SK-N-SH (cell line): ENCODE results near the gene CREB5. TPM values are rescaled to one million over a fixed set of nuclear protein-coding genes. Genes with fewer than 3 reads are reported as not detected.

Source experiments
- CTCF ChIA-PET: fragments of 300-600, 350-600 bp; formaldehyde crosslinking; extraction: SDS; loops from one replicate; lab custom pipeline; 2021; lab: Yijun Ruan, JAX
- POLR2A ChIA-PET: fragments of 350-600 bp; sonication (Branson Sonifier 250); formaldehyde crosslinking; extraction: SDS; loops from one replicate; lab custom pipeline; 2020; ENCODE audit warnings: antibody characterized with exemption, inconsistent platforms; lab: Yijun Ruan, JAX
- DNase-seq: peaks from one replicate; pipeline ENCODE4 v3.0.0; 2012
- H2AFZ ChIP-seq: fragments of 200-600 bp; sonication (generic); 2 replicates; pipeline ENCODE4 v1.8.1; 2016; ENCODE audit warnings: antibody characterized with exemption, mild to moderate bottlenecking, low read depth
- H3F3A ChIP-seq: fragments of 200-600 bp; sonication (generic); replicated peaks from 2 replicates; pipeline ENCODE3; 2016; ENCODE audit warnings: antibody characterized with exemption, mild to moderate bottlenecking; ENCODE audit not compliant: insufficient read depth
- H3K27ac ChIP-seq, 2 experiments: fragments of 200-500 bp in 1 of 2; fragments of 200-600 bp in 1 of 2; sonication (Bioruptor generic) in 1 of 2; sonication (generic), shearing (Covaris generic) in 1 of 2; 2 replicates each; pipeline versions ENCODE4 v1.5.1 to v1.6.1; 2014 to 2016; ENCODE audit warnings: low read depth in 2 of 2, inconsistent platforms in 1 of 2, low read length in 1 of 2, mild to moderate bottlenecking in 1 of 2, mixed read lengths in 1 of 2
- H3K27me3 ChIP-seq: fragments of 200-600 bp; sonication (generic), shearing (Covaris generic); 2 replicates; pipeline ENCODE4 v1.6.1; 2016; ENCODE audit warnings: mixed run types; ENCODE audit not compliant: insufficient read depth
- H3K36me3 ChIP-seq, 2 experiments: fragments of 200-500 bp in 1 of 2; fragments of 200-600 bp in 1 of 2; sonication (Bioruptor generic) in 1 of 2; sonication (generic) in 1 of 2; replicated peaks in 1 of 2; 2 replicates each; pipeline versions ENCODE3 to v1.5.1; 2014 to 2016; ENCODE audit warnings: low read length in 1 of 2, mild to moderate bottlenecking in 1 of 2; ENCODE audit not compliant: insufficient read depth in 2 of 2, control insufficient read depth in 1 of 2
- H3K4me1 ChIP-seq, 2 experiments: fragments of 200-500 bp in 1 of 2; fragments of 200-600 bp in 1 of 2; sonication (Bioruptor generic) in 1 of 2; sonication (generic), shearing (Covaris generic) in 1 of 2; 2 replicates each; pipeline versions ENCODE4 v1.5.1 to v1.6.1; 2014 to 2016; ENCODE audit warnings: low read depth in 1 of 2, low read length in 1 of 2, mixed run types in 1 of 2; ENCODE audit not compliant: insufficient read depth in 2 of 2, control insufficient read depth in 1 of 2
- H3K4me2 ChIP-seq: fragments of 200-600 bp; sonication (generic), shearing (Covaris generic); 2 replicates; pipeline ENCODE4 v1.6.1; 2017; ENCODE audit warnings: mixed run types
- H3K4me3 ChIP-seq, 2 experiments: fragments of 200-500 bp in 1 of 2; fragments of 200-600 bp in 1 of 2; sonication (Bioruptor generic) in 1 of 2; sonication (generic), shearing (Covaris generic) in 1 of 2; 2 replicates each; pipeline versions ENCODE4 v1.5.1 to v1.8.1; 2014 to 2016; ENCODE audit warnings: low read depth in 2 of 2, inconsistent platforms in 1 of 2, low read length in 1 of 2, mild to moderate bottlenecking in 1 of 2, mixed read lengths in 1 of 2, moderate library complexity in 1 of 2
- H3K79me2 ChIP-seq: fragments of 200-600 bp; sonication (generic); 2 replicates; pipeline ENCODE4 v1.8.1; 2017; ENCODE audit warnings: mild to moderate bottlenecking; ENCODE audit not compliant: insufficient read depth
- H3K9ac ChIP-seq: fragments of 200-600 bp; sonication (generic); 2 replicates; pipeline ENCODE4 v1.6.1; 2017; ENCODE audit warnings: mixed run types
- H3K9me2 ChIP-seq: fragments of 200-600 bp; sonication (generic); 2 replicates; pipeline ENCODE4 v1.6.1; 2017; ENCODE audit warnings: mixed run types
- H3K9me3 ChIP-seq: fragments of 200-600 bp; sonication (generic); 2 replicates; pipeline ENCODE4 v1.6.1; 2017; ENCODE audit warnings: mixed run types, mild to moderate bottlenecking, moderate library complexity
- H4K20me1 ChIP-seq: fragments of 200-600 bp; sonication (generic); 2 replicates; pipeline ENCODE4 v1.6.1; 2017; ENCODE audit warnings: mild to moderate bottlenecking, mixed run types; ENCODE audit not compliant: insufficient read depth
- CHD2 ChIP-seq: fragments of 150-350 bp; IDR thresholded peaks from 2 replicates; pipeline ENCODE4 v1.6.1; 2018; ENCODE audit warnings: low read length; ENCODE audit not compliant: partially characterized antibody
- FOSL2 ChIP-seq: IDR thresholded peaks from 2 replicates; pipeline ENCODE4 v1.4.0; 2012; ENCODE audit warnings: low read depth, mild to moderate bottlenecking, moderate library complexity, borderline replicate concordance
- FOXM1 ChIP-seq: IDR thresholded peaks from 2 replicates; pipeline ENCODE4 v1.4.0; 2012; ENCODE audit warnings: low read depth, mild to moderate bottlenecking
- GATA2 ChIP-seq: sonication (generic); formaldehyde crosslinking; IDR thresholded peaks from 2 replicates; pipeline ENCODE4 v1.5.0; 2020; ENCODE audit warnings: mild to moderate bottlenecking, missing genetic modification reagents
- IRF3 ChIP-seq: fragments of 150-350 bp; IDR thresholded peaks from 2 replicates; pipeline ENCODE4 v1.6.1; 2016; ENCODE audit warnings: mild to moderate bottlenecking, low read depth, low read length
- JUND ChIP-seq: IDR thresholded peaks from 2 replicates; pipeline ENCODE4 v1.4.0; 2012
- MXI1 ChIP-seq: IDR thresholded peaks from 2 replicates; pipeline ENCODE4 v1.6.1; 2012; ENCODE audit warnings: mild to moderate bottlenecking, low read depth, low read length, improper control_type of control experiment
- NFIC ChIP-seq: IDR thresholded peaks from 2 replicates; pipeline ENCODE4 v1.4.0; 2012; ENCODE audit warnings: borderline replicate concordance
- POLR2AphosphoS5 ChIP-seq: IDR thresholded peaks from 2 replicates; pipeline ENCODE4 v1.6.1; 2012; ENCODE audit warnings: low read depth, low read length
- RAD21 ChIP-seq: IDR thresholded peaks from 2 replicates; pipeline ENCODE4 v1.6.1; 2012; ENCODE audit warnings: mild to moderate bottlenecking, low read length
- RCOR1 ChIP-seq: fragments of 150-350 bp; IDR thresholded peaks from 2 replicates; pipeline ENCODE4 v1.6.1; 2017; ENCODE audit warnings: antibody characterized with exemption, low read length
- RFX5 ChIP-seq: IDR thresholded peaks from 2 replicates; pipeline ENCODE4 v1.6.1; 2012; ENCODE audit warnings: mild to moderate bottlenecking, improper control_type of control experiment, low read length
- SIN3A ChIP-seq: IDR thresholded peaks from 2 replicates; pipeline ENCODE4 v1.6.1; 2012; ENCODE audit warnings: low read depth, mild to moderate bottlenecking, low read length, moderate library complexity, borderline replicate concordance
- USF1 ChIP-seq: IDR thresholded peaks from 2 replicates; pipeline ENCODE4 v1.4.0; 2012; ENCODE audit warnings: low read depth, borderline replicate concordance
- YY1 ChIP-seq: IDR thresholded peaks from 2 replicates; pipeline ENCODE4 v1.4.0; 2012; ENCODE audit warnings: low read depth, mild to moderate bottlenecking
- WGBS: methylation state at CpG from one replicate; pipeline ENCODE4 v1.1.6; 2017; ENCODE audit warnings: low lambda C conversion rate; 5-methylcytosine and 5-hydroxymethylcytosine counted together
- polyA plus RNA-seq, 3 experiments: library from polyadenylated mRNA; depleted of rRNA; stranded (reverse); fragments of >200 nt; gene quantifications; 2 replicates each; pipeline ENCODE4 v1.2.3, GENCODE V29; 2012

The CREB5 gene
- polyA plus RNA-seq, 1 of the 3 experiments (the other 2 are of a cell fraction): 19.3 TPM

GRCh38 chr7:28432105-28432504 is 19.8 kb downstream of the CREB5 start:
- peaks cover 0 to 10% of the 10 kb centered on the region in 2 experiments; a peak in 2 of 4 replicates for H3K4me1 ChIP-seq
- no peaks in the 10 kb centered on the region for H3K36me3 ChIP-seq
- no peak overlapping the region for H3K4me3 ChIP-seq
- WGBS: 86% methylated on average over 7 of the region's 7 CpGs
- no peak overlapping the region for H3K27ac ChIP-seq
- TF ChIP-seq MXI1: no peak
- TF ChIP-seq NFIC: no peak
- TF ChIP-seq YY1: no peak
- no peak for TF ChIP-seq JUND
- no peak for TF ChIP-seq FOSL2
- TF ChIP-seq USF1: no peak
- TF ChIP-seq GATA2 (CRISPR knock-in tag): no peak
- TF ChIP-seq SIN3A: no peak
- ChIA-PET CTCF (interaction anchor here (0.9 to 4.4 kb wide), 3 partner anchors 16 to 249 kb away, joined by 3 to 21 read pairs (median 8); no protein-coding TSS in a partner anchor), POLR2A (no interaction called here)
- H2AFZ ChIP-seq: no peak overlapping the region
- no peaks in the 10 kb centered on the region for H3K9me2 ChIP-seq
- H3K4me2 ChIP-seq: no peak overlapping the region
- H3F3A ChIP-seq: no peaks in the 10 kb centered on the region
- H4K20me1 ChIP-seq: no peaks in the 10 kb centered on the region
- no peaks in the 10 kb centered on the region for H3K9me3 ChIP-seq
- no peak for DNase-seq
- no peak overlapping the region for H3K9ac ChIP-seq
- H3K79me2 ChIP-seq: no peaks in the 10 kb centered on the region
- H3K27me3 ChIP-seq: peaks cover 19% of the 10 kb centered on the region; the same call in 1 of the 2 replicates

- POLR2A ChIA-PET: no interaction called here
- Histone ChIP-seq H3F3A (no peaks in the 10 kb centered on the region), H3K4me1 (peaks cover 0 to 10% of the 10 kb centered on the region in 2 experiments; a peak in 2 of 4 replicates), H3K9me2 (no peaks in the 10 kb centered on the region), H2AFZ (no peak overlapping the region), H3K27ac (no peak overlapping the region), H3K4me3 (no peak overlapping the region), H3K4me2 (no peak overlapping the region), H3K27me3 (peaks cover 20% of the 10 kb centered on the region; the same call in 1 of the 2 replicates), H3K36me3 (no peaks in the 10 kb centered on the region), H4K20me1 (no peaks in the 10 kb centered on the region), H3K9me3 (no peaks in the 10 kb centered on the region), H3K9ac (no peak overlapping the region), H3K79me2 (no peaks in the 10 kb centered on the region)
- CTCF ChIA-PET: interaction anchor here (0.7 to 4.4 kb wide), 6 partner anchors 15 to 298 kb away, joined by 3 to 21 read pairs (median 3); no protein-coding TSS in a partner anchor
- WGBS: 29% methylated on average over 2 of the region's 2 CpGs
- no peak for DNase-seq
- TF ChIP-seq RFX5 (no peak), NFIC (no peak), IRF3 (no peak), FOSL2 (no peak), FOXM1 (no peak), POLR2AphosphoS5 (no peak), CHD2 (no peak), JUND (no peak), RCOR1 (no peak), RAD21 (no peak)
Observed at GRCh38 chr7:28433039-28433438, 20.7 kb downstream of the CREB5 start.
